ENCODE results near the gene SMAD6. TPM values are rescaled to one million over a fixed set of nuclear protein-coding genes. Genes with fewer than 3 reads are reported as not detected.

Gene SMAD6
- total and polyA plus RNA-seq, 2 experiments from 2014 or later: 1.6 to 15.7 TPM

DNA sequence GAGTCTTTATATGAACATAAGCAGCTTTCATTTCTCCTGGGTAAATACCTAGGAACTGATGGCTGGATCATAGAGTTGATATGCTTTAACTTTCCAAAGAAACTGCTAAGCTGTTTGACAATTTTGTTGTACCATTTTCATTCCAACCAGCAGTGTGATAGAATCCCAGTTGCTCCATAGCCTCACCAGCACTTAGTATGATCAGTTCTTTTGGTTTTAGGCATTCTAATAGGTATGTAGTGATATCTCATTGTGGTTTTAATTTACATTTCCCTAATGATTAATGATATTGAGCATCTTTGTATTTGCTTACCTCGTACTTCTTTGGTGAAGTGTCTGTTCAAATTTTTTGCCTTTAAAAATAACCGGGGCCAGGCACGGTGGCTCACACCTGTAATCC, 38.4 kb upstream of the SMAD6 start:
- Mint-ChIP-seq H3K4me3 (no peak overlapping the region), H3K4me1 (0 out of 3 replicates have a peak, but pooled peaks cover 6% of the 10 kb centered on the region), H3K36me3 (ENCODE audit: low read depth) (peaks cover 3% of the 10 kb centered on the region; the same call in 1 of the 3 replicates), H3K9me3 (peaks cover 6% of the 10 kb centered on the region), H3K27ac (no peak overlapping the region), H3K27me3 (ENCODE audit: insufficient read depth, low read depth, poor library complexity) (peaks cover 12% of the 10 kb centered on the region)
- no peaks in the 10 kb centered on the region for H3K27me3 ChIP-seq (ENCODE audit: insufficient read depth)
- H3K4me1 ChIP-seq (ENCODE audit: insufficient read depth): no peaks in the 10 kb centered on the region; the same call in 1 of the 2 replicates
- no peaks in the 10 kb centered on the region for H3K79me2 ChIP-seq (replicated peaks; ENCODE audit: insufficient read depth)
- H3K9me2 ChIP-seq (ENCODE audit: insufficient read depth): no peaks in the 10 kb centered on the region
- no peak overlapping the region for H3K4me2 ChIP-seq
- ATAC-seq: no peak
- H4K20me1 ChIP-seq (replicated peaks; ENCODE audit: insufficient read depth): no peaks in the 10 kb centered on the region
- no peak for TF ChIP-seq EZH2phosphoT487 (IDR thresholded peaks at IDR 0.05; ENCODE audit: unreplicated experiment)
- TF ChIP-seq, protein P1, sequence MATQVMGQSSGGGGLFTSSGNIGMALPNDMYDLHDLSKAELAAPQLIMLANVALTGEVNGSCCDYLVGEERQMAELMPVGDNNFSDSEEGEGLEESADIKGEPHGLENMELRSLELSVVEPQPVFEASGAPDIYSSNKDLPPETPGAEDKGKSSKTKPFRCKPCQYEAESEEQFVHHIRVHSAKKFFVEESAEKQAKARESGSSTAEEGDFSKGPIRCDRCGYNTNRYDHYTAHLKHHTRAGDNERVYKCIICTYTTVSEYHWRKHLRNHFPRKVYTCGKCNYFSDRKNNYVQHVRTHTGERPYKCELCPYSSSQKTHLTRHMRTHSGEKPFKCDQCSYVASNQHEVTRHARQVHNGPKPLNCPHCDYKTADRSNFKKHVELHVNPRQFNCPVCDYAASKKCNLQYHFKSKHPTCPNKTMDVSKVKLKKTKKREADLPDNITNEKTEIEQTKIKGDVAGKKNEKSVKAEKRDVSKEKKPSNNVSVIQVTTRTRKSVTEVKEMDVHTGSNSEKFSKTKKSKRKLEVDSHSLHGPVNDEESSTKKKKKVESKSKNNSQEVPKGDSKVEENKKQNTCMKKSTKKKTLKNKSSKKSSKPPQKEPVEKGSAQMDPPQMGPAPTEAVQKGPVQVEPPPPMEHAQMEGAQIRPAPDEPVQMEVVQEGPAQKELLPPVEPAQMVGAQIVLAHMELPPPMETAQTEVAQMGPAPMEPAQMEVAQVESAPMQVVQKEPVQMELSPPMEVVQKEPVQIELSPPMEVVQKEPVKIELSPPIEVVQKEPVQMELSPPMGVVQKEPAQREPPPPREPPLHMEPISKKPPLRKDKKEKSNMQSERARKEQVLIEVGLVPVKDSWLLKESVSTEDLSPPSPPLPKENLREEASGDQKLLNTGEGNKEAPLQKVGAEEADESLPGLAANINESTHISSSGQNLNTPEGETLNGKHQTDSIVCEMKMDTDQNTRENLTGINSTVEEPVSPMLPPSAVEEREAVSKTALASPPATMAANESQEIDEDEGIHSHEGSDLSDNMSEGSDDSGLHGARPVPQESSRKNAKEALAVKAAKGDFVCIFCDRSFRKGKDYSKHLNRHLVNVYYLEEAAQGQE (IDR thresholded peaks at IDR 0.05; ENCODE audit: unreplicated experiment): no peak
- TF ChIP-seq, protein P2, sequence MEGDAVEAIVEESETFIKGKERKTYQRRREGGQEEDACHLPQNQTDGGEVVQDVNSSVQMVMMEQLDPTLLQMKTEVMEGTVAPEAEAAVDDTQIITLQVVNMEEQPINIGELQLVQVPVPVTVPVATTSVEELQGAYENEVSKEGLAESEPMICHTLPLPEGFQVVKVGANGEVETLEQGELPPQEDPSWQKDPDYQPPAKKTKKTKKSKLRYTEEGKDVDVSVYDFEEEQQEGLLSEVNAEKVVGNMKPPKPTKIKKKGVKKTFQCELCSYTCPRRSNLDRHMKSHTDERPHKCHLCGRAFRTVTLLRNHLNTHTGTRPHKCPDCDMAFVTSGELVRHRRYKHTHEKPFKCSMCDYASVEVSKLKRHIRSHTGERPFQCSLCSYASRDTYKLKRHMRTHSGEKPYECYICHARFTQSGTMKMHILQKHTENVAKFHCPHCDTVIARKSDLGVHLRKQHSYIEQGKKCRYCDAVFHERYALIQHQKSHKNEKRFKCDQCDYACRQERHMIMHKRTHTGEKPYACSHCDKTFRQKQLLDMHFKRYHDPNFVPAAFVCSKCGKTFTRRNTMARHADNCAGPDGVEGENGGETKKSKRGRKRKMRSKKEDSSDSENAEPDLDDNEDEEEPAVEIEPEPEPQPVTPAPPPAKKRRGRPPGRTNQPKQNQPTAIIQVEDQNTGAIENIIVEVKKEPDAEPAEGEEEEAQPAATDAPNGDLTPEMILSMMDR (conservative IDR thresholded peaks at IDR 0.05; ENCODE audit: low read depth in 2 of 2): no peak
- TF ChIP-seq EZH2 (IDR thresholded peaks at IDR 0.05; ENCODE audit: low read depth, unreplicated experiment): no peak
- TF ChIP-seq ZNF462 (CRISPR knock-in tag; IDR thresholded peaks at IDR 0.05): no peak
- TF ChIP-seq ZNF114 (CRISPR knock-in tag; IDR thresholded peaks at IDR 0.05): no peak
- no peak for TF ChIP-seq JUNB (IDR thresholded peaks at IDR 0.05; ENCODE audit: unreplicated experiment)
- no peak for TF ChIP-seq ETS1 (IDR thresholded peaks at IDR 0.05)
- no peak for TF ChIP-seq ZNF331 (CRISPR knock-in tag; IDR thresholded peaks at IDR 0.05; ENCODE audit: low read depth)
- TF ChIP-seq STAT1 (IDR thresholded peaks at IDR 0.05; ENCODE audit: unreplicated experiment): no peak
- no peak for TF ChIP-seq CREB1 (CRISPR knock-in tag; IDR thresholded peaks at IDR 0.05; ENCODE audit: low read depth)
- no peak for TF ChIP-seq POLR2AphosphoS5 (IDR thresholded peaks at IDR 0.05; ENCODE audit: low read depth)
- no peak for TF ChIP-seq NANOG (IDR thresholded peaks at IDR 0.05; ENCODE audit: borderline replicate concordance)
- no peaks in the 10 kb centered on the region for H3K36me3 ChIP-seq (ENCODE audit: insufficient read depth)
- H3K27ac ChIP-seq (ENCODE audit: low read depth): no peak overlapping the region
- H3K4me3 ChIP-seq: no peak overlapping the region
- DNase-seq (ENCODE audit: low spot score): no peak
- H2AFZ ChIP-seq: no peak overlapping the region
- no peaks in the 10 kb centered on the region for H3F3A ChIP-seq (replicated peaks; ENCODE audit: low read depth)
